ENCODE data around the gene EYS. TPM values are rescaled to one million over a fixed set of nuclear protein-coding genes. Genes with fewer than 3 reads are reported as not detected.

EYS gene
- polyA plus RNA-seq, 1 of the 3 experiments (the other 2 are of a cell fraction), result 0.05 TPM

DNA sequence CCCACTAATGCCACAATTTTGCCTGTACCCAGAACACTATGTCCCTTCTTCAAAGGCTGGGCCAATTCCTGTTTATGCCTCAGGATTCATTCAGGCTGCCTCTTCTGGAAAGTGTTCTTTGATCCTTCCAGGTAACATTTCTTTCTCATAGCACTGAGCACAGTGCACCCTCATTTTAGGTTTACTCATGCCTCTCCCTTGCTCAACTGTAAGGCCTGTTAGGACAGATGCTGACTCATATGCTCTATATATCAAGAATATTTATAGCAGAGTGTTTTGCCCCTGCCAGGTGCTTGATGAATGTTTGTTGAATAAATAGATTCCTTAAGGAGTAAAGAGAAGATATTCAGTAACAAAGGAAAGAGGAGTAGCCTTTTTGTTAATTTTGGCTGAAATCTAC is 1807.5 kb downstream of the EYS start:
- Histone ChIP-seq H3K9me2 (no peaks in the 10 kb centered on the region), H3K4me2 (no peak overlapping the region), H3K9me3 (no peaks in the 10 kb centered on the region), H3K9ac (no peak overlapping the region), H3K27me3 (ENCODE audit: insufficient read depth) (no peaks in the 10 kb centered on the region), H3K4me1 (ENCODE audit: control insufficient read depth in 1 of 2, insufficient read depth in 2 of 2, low read depth in 1 of 2, low read length in 1 of 2) (peaks cover 2 to 12% of the 10 kb centered on the region in 2 experiments; a peak in 2 of 4 replicates), H2AFZ (ENCODE audit: low read depth) (no peak overlapping the region), H3F3A (replicated peaks; ENCODE audit: insufficient read depth) (peaks cover 20% of the 10 kb centered on the region), H3K36me3 (replicated peaks in 1 of 2; ENCODE audit: control insufficient read depth in 1 of 2, insufficient read depth in 2 of 2, low read length in 1 of 2) (no peaks in the 10 kb centered on the region), H3K27ac (ENCODE audit: low read depth in 2 of 2, low read length in 1 of 2) (no peak overlapping the region), H3K79me2 (ENCODE audit: insufficient read depth) (no peaks in the 10 kb centered on the region), H4K20me1 (ENCODE audit: insufficient read depth) (no peaks in the 10 kb centered on the region), H3K4me3 (ENCODE audit: low read depth in 2 of 2, low read length in 1 of 2) (no peak overlapping the region)
- ChIA-PET POLR2A (no interaction called here), CTCF (no interaction called here)
- no peak for DNase-seq
- TF ChIP-seq GABPA (IDR thresholded peaks at IDR 0.05; ENCODE audit: low read depth) (no peak), PBX3 (IDR thresholded peaks at IDR 0.05) (0 out of 2 replicates have a peak, but pooled peaks have one; percentile 27), TCF12 (IDR thresholded peaks at IDR 0.05) (0 out of 2 replicates have a peak, but pooled peaks have one; percentile 34), FOSL2 (IDR thresholded peaks at IDR 0.05; ENCODE audit: borderline replicate concordance, low read depth) (peak; percentile 13; the same call in 1 of the 2 replicates)

DNA sequence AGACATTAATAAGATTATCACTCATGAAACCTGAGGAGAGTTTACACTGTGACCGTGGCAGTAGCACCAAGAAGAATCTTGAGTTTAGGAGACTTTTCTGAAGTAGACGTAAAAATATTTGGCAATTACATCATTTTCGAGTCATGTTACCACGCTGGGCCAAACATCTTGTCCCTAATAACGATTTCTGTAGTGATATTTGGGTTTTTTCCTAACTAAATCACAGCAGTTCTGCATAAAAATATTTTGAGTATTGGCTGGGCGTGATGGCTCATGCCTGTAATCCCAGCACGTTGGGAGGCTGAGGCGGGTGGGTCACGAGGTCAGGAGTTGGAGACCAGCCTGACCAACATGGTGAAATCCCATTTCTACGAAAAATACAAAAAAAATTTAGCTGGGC is 1809.1 kb downstream of the EYS start:
- POLR2A ChIA-PET, result no interaction called here
- CTCF ChIA-PET, result no interaction called here
- no peak for DNase-seq
- TF ChIP-seq FOXM1 (IDR thresholded peaks at IDR 0.05; ENCODE audit: low read depth) (no peak), FOSL2 (IDR thresholded peaks at IDR 0.05; ENCODE audit: borderline replicate concordance, low read depth) (no peak), RCOR1 (IDR thresholded peaks at IDR 0.05; ENCODE audit: low read length) (no peak), USF1 (IDR thresholded peaks at IDR 0.05; ENCODE audit: borderline replicate concordance, low read depth) (no peak), JUND (IDR thresholded peaks at IDR 0.05) (no peak), TAF1 (IDR thresholded peaks at IDR 0.05; ENCODE audit: borderline replicate concordance, low read depth, low read length) (no peak), FOXJ3 (CRISPR knock-in tag; IDR thresholded peaks at IDR 0.05) (no peak), PBX3 (IDR thresholded peaks at IDR 0.05) (no peak), TEAD4 (IDR thresholded peaks at IDR 0.05; ENCODE audit: borderline replicate concordance, insufficient read depth) (no peak), RFX5 (IDR thresholded peaks at IDR 0.05; ENCODE audit: low read length) (no peak), NFIC (IDR thresholded peaks at IDR 0.05; ENCODE audit: borderline replicate concordance) (no peak), POLR2AphosphoS5 (IDR thresholded peaks at IDR 0.05; ENCODE audit: low read depth, low read length) (no peak), MEF2A (IDR thresholded peaks at IDR 0.05; ENCODE audit: borderline replicate concordance, low read depth) (no peak), NRF1 (IDR thresholded peaks at IDR 0.05; ENCODE audit: low read depth, low read length) (no peak)
- TF ChIP-seq, protein P1, sequence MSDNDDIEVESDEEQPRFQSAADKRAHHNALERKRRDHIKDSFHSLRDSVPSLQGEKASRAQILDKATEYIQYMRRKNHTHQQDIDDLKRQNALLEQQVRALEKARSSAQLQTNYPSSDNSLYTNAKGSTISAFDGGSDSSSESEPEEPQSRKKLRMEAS (IDR thresholded peaks at IDR 0.05; ENCODE audit: low read depth), result no peak
- TF ChIP-seq, protein P2, sequence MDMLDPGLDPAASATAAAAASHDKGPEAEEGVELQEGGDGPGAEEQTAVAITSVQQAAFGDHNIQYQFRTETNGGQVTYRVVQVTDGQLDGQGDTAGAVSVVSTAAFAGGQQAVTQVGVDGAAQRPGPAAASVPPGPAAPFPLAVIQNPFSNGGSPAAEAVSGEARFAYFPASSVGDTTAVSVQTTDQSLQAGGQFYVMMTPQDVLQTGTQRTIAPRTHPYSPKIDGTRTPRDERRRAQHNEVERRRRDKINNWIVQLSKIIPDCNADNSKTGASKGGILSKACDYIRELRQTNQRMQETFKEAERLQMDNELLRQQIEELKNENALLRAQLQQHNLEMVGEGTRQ (IDR thresholded peaks at IDR 0.05; ENCODE audit: borderline replicate concordance, low read depth, low read length), result no peak
- TF ChIP-seq, protein P3, sequence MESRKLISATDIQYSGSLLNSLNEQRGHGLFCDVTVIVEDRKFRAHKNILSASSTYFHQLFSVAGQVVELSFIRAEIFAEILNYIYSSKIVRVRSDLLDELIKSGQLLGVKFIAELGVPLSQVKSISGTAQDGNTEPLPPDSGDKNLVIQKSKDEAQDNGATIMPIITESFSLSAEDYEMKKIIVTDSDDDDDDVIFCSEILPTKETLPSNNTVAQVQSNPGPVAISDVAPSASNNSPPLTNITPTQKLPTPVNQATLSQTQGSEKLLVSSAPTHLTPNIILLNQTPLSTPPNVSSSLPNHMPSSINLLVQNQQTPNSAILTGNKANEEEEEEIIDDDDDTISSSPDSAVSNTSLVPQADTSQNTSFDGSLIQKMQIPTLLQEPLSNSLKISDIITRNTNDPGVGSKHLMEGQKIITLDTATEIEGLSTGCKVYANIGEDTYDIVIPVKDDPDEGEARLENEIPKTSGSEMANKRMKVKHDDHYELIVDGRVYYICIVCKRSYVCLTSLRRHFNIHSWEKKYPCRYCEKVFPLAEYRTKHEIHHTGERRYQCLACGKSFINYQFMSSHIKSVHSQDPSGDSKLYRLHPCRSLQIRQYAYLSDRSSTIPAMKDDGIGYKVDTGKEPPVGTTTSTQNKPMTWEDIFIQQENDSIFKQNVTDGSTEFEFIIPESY (IDR thresholded peaks at IDR 0.05; ENCODE audit: borderline replicate concordance, low read depth), result no peak

More for the DNA sequence above, 1809.1 kb downstream of the EYS start:
- no peaks in the 10 kb centered on the region for H4K20me1 ChIP-seq (ENCODE audit: insufficient read depth)
- H3F3A ChIP-seq (replicated peaks; ENCODE audit: insufficient read depth), result peaks cover 12% of the 10 kb centered on the region
- WGBS (ENCODE audit: low lambda C conversion rate), result 49% methylated on average over 10 of the region's 10 CpGs
- no peaks in the 10 kb centered on the region for H3K36me3 ChIP-seq (replicated peaks in 1 of 2; ENCODE audit: control insufficient read depth in 1 of 2, insufficient read depth in 2 of 2, low read length in 1 of 2)
- no peaks in the 10 kb centered on the region for H3K9me3 ChIP-seq
- peaks cover 0 to 4% of the 10 kb centered on the region in 2 experiments; a peak in 1 of 4 replicates for H3K4me1 ChIP-seq (ENCODE audit: control insufficient read depth in 1 of 2, insufficient read depth in 2 of 2, low read depth in 1 of 2, low read length in 1 of 2)
- H3K79me2 ChIP-seq (ENCODE audit: insufficient read depth), result no peaks in the 10 kb centered on the region
- no peaks in the 10 kb centered on the region for H3K9me2 ChIP-seq
- H3K9ac ChIP-seq, result no peak overlapping the region
- no peak overlapping the region for H2AFZ ChIP-seq (ENCODE audit: low read depth)
- H3K4me2 ChIP-seq, result no peak overlapping the region
- H3K27ac ChIP-seq (ENCODE audit: low read depth in 2 of 2, low read length in 1 of 2), result peak overlapping the region in 1 of 2 experiments; percentile 4; a peak in 2 of 4 replicates
- no peaks in the 10 kb centered on the region for H3K27me3 ChIP-seq (ENCODE audit: insufficient read depth)
- H3K4me3 ChIP-seq (ENCODE audit: low read depth in 2 of 2, low read length in 1 of 2), result no peak overlapping the region

All from SK-N-SH (cell line).